ENCODE measurements around the gene ROR2. TPM values are rescaled to one million over a fixed set of nuclear protein-coding genes. Genes with fewer than 3 reads are reported as not detected.

Gene ROR2
- total RNA-seq, 1 donor from 2014 or later = 0.32 TPM

DNA sequence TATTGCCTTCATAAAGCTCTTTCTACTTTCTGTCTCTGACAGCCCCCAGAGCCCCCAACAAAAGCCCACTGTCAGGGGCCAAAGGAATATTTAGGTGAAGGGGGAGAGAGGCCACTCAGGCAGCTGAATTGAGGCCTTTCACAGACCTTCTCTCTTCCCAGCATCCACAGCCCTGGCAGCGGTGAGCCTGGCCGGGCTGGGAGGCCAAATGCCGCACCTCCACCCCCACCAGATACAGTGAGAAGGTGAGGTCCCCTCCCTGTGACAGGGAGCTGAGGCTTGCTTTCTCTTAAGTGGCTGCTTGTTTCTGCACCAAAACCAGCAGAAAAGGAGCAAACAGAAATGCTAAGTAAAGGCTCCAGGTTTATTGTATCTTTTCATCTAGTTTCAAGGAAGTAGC lies 168.1 kb downstream of the ROR2 start:
- no peak overlapping the region for H3K27ac ChIP-seq
- intact Hi-C loops (cut with DNase I) = no loop called here
- no peak overlapping the region for H3K4me3 ChIP-seq
- H3K4me1 ChIP-seq = no peaks in the 10 kb centered on the region
- no peaks in the 10 kb centered on the region for H3K36me3 ChIP-seq
- TF ChIP-seq, protein P1, sequence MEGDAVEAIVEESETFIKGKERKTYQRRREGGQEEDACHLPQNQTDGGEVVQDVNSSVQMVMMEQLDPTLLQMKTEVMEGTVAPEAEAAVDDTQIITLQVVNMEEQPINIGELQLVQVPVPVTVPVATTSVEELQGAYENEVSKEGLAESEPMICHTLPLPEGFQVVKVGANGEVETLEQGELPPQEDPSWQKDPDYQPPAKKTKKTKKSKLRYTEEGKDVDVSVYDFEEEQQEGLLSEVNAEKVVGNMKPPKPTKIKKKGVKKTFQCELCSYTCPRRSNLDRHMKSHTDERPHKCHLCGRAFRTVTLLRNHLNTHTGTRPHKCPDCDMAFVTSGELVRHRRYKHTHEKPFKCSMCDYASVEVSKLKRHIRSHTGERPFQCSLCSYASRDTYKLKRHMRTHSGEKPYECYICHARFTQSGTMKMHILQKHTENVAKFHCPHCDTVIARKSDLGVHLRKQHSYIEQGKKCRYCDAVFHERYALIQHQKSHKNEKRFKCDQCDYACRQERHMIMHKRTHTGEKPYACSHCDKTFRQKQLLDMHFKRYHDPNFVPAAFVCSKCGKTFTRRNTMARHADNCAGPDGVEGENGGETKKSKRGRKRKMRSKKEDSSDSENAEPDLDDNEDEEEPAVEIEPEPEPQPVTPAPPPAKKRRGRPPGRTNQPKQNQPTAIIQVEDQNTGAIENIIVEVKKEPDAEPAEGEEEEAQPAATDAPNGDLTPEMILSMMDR (IDR thresholded peaks at IDR 0.05) = no peak
- no peaks in the 10 kb centered on the region for H3K27me3 ChIP-seq
- H3K9me3 ChIP-seq = no peaks in the 10 kb centered on the region
- no peak for DNase-seq (ENCODE audit: low spot score in 2 of 2)

DNA sequence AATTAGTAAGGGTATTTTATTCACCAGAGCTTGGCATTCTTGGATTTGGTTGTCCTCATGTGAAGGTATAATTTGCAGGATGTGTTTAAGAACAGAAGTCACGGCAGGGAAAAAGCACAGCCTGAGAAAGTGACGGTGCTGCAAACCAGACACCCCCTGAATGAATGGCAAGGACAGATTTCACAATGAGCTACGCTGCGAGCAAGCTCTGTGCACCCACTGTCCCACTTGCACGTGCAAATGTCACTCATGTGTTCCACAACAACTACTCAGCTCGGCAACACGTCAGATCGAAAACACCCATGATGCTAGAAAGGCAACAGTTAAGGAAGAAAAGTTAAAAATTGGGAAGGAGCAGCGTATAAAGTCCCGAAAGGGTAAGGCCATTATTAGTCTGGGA lies 168.9 kb downstream of the ROR2 start:
- intact Hi-C loops (cut with DNase I) = no loop called here
- no peak for DNase-seq (ENCODE audit: low spot score in 2 of 2)
- Histone ChIP-seq H3K27me3 (no peaks in the 10 kb centered on the region), H3K4me1 (no peaks in the 10 kb centered on the region), H3K9me3 (no peaks in the 10 kb centered on the region), H3K27ac (no peak overlapping the region), H3K36me3 (no peaks in the 10 kb centered on the region), H3K4me3 (no peak overlapping the region)
- TF ChIP-seq, protein P1 (IDR thresholded peaks at IDR 0.05) = no peak

DNA sequence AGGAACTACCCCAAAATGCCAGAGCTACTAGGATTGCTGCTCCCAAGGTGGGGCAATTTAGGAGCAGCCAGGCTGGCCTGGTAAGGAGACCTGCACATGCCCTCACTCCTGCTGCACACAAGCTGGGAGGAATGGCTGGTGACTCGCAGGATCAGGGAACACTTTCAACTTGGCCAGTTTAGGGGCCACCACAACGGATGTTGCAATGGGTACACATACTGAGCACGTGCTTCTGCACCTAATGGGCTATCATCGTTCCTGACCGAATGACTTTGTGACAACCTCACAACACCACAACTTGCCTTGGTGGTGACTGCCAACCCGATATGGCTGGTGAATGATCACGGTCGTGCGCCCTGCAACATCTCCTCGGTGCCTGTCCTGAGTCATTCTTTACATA lies 172.0 kb downstream of the ROR2 start:
- Histone ChIP-seq H3K36me3 (no peaks in the 10 kb centered on the region), H3K4me3 (no peak overlapping the region), H3K27me3 (no peaks in the 10 kb centered on the region), H3K27ac (no peak overlapping the region), H3K9me3 (no peaks in the 10 kb centered on the region), H3K4me1 (no peaks in the 10 kb centered on the region)
- TF ChIP-seq, protein P1 (IDR thresholded peaks at IDR 0.05) = no peak
- no peak for DNase-seq (ENCODE audit: low spot score in 2 of 2)
- intact Hi-C loops (cut with DNase I) = no loop called here

DNA sequence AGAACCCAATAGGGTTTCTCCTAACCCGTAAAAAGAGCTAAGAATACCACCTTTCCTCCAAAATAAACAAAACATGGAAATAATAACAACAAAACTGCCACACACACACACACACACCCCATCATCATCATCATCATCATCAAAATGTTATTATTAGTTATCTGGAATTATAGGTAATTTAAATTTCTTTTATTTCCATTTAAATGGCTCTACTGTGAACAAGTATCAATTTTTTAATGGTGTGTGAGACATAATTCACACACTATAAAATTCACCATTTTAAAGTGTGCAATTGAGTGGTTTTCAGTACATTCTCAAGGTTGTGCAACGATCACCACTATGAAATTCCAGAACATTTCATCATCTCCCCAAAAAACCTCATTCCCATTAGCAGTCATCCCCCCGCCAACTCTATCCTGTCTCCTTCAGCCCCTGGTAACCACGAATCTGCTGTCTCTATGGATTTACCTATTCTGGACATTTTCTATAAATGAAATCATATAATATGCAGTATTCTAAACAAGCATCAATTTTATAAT lies 172.7 kb downstream of the ROR2 start:
- H3K27me3 ChIP-seq = no peaks in the 10 kb centered on the region
- no peaks in the 10 kb centered on the region for H3K9me3 ChIP-seq
- TF ChIP-seq, protein P1 (IDR thresholded peaks at IDR 0.05) = no peak
- no peak overlapping the region for H3K27ac ChIP-seq
- no peaks in the 10 kb centered on the region for H3K4me1 ChIP-seq
- intact Hi-C loops (cut with DNase I) = no loop called here
- no peak overlapping the region for H3K4me3 ChIP-seq
- H3K36me3 ChIP-seq = no peaks in the 10 kb centered on the region
- no peak for DNase-seq (ENCODE audit: low spot score in 2 of 2)

DNA sequence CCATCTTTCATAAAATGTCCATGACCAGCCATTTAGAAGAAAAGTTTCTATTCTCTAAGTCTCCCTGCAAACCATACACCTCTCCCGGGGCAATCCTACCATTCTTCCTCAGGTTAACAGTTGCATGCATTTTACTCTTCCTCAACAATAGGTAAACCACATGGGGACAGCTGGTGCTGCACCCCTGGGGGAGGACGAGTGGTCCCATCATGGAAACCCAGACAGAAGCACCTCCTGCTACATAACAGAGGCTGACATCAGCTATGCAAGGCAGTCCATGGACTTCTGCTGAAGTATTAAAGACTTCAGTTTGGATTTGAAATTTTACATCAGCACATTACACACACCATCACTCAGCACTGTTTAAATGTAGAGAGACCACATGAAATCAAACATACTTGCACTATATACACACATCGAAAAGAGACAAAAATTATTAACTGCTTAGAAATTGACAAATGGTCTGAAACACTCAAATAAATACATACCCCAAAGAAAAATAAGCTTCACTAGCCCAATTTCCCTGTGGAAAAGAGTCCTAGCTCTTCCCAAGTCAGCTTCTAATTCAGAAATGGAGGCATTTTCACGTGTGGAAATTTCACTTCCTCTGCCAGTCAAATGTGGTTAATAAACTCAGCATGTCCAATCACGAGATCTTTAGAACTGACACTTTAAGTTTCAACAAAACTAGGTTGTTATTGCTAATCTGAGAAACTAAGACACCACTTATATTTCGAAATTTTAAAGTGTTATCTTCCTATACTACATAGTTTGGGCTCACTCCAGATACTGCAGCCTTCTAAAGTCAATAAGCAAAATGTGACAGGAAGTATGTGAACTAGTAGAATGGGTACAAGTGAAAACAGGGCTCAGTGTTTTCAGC lies 173.4 kb downstream of the ROR2 start:
- Histone ChIP-seq H3K36me3 (no peaks in the 10 kb centered on the region), H3K27ac (no peak overlapping the region), H3K9me3 (no peaks in the 10 kb centered on the region), H3K4me1 (no peaks in the 10 kb centered on the region), H3K27me3 (no peaks in the 10 kb centered on the region), H3K4me3 (no peak overlapping the region)
- TF ChIP-seq, protein P1 (IDR thresholded peaks at IDR 0.05) = no peak
- intact Hi-C loops (cut with DNase I) = no loop called here
- no peak for DNase-seq (ENCODE audit: low spot score in 2 of 2)

All from ascending aorta (tissue), 2 donors.